ENCODE data around the gene DOCK11.
A peak's percentile ranks its signal among the peaks of the same experiment; 100 is the strongest.

Gene DOCK11

GRCh38 chrX:118552121-118552900, 56.7 kb downstream of the DOCK11 start:
- ChIA-PET POLR2A (no interaction called here), CTCF (no interaction called here)
- Histone ChIP-seq H3K27me3 (replicated peaks in 2 of 5; ENCODE audit: control insufficient read depth in 4 of 5, insufficient read depth in 5 of 5, low read length in 4 of 5) (no peaks in the 10 kb centered on the region), H3K27ac (ENCODE audit: insufficient read depth in 1 of 2, low read depth in 1 of 2, low read length in 2 of 2, poor library complexity in 1 of 2, severe bottlenecking in 2 of 2) (no peak overlapping the region), H3K9me3 (ENCODE audit: control extremely low read depth in 1 of 5, control insufficient read depth in 4 of 5, insufficient read depth in 2 of 5, low read depth in 1 of 5, low read length in 4 of 5) (no peaks in the 10 kb centered on the region), H3K36me3 (ENCODE audit: control insufficient read depth in 4 of 4, insufficient read depth in 4 of 4, low read length in 3 of 4) (peaks cover 3 to 38% (median 20%) of the 10 kb centered on the region in 4 experiments), H3K4me3 (ENCODE audit: control insufficient read depth in 1 of 7, extremely low read depth in 1 of 7, insufficient read depth in 4 of 7, low read depth in 2 of 7, low read length in 6 of 7) (no peak overlapping the region), H3K4me1 (ENCODE audit: control extremely low read depth in 1 of 4, control insufficient read depth in 4 of 4, insufficient read depth in 4 of 4, low read length in 3 of 4) (no peaks in the 10 kb centered on the region)
- WGBS (ENCODE audit: insufficient coverage): 80% methylated on average over 1 of the region's 8 CpGs
- DNase-seq: no peak

DNA sequence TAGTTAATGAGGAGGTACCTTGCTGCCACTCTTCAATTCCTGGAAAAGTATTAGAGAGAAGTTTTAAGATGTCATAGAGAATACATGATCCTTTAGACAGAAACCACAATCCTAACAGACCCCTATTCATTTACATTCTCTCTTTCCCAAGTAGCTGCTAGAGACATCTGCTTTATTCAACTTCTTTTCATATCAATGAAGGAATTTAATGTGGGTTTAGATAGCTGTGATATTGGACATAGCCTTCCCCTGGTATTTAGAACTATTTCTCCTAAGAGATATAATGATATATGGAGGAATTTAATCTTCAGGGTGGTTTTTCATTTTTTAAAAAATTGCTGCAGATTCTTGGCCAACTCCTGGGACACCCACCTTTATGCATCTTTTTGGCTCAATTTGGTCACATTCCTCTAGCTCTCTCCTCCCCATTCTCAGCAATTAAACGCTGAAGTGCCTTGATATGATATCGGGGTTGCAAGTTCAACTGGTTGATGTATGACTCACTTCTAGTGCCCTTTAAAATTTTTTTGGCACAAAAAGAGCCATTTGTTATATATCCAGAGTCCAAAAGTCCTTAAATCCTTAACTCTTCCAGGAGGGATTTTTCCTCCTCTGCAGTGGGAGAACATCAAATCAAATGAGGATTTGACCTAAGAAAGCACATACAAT, 57.6 kb downstream of the DOCK11 start:
- CTCF ChIA-PET: no interaction called here
- Histone ChIP-seq H3K4me3 (ENCODE audit: control insufficient read depth in 1 of 7, extremely low read depth in 1 of 7, insufficient read depth in 4 of 7, low read depth in 2 of 7, low read length in 6 of 7) (no peak overlapping the region), H3K36me3 (ENCODE audit: control insufficient read depth in 4 of 4, insufficient read depth in 4 of 4, low read length in 3 of 4) (peaks cover 3 to 33% (median 21%) of the 10 kb centered on the region in 4 experiments), H3K27me3 (replicated peaks in 2 of 5; ENCODE audit: control insufficient read depth in 4 of 5, insufficient read depth in 5 of 5, low read length in 4 of 5) (no peaks in the 10 kb centered on the region), H3K9me3 (ENCODE audit: control extremely low read depth in 1 of 5, control insufficient read depth in 4 of 5, insufficient read depth in 2 of 5, low read depth in 1 of 5, low read length in 4 of 5) (no peaks in the 10 kb centered on the region), H3K4me1 (ENCODE audit: control extremely low read depth in 1 of 4, control insufficient read depth in 4 of 4, insufficient read depth in 4 of 4, low read length in 3 of 4) (no peaks in the 10 kb centered on the region), H3K27ac (ENCODE audit: insufficient read depth in 1 of 2, low read depth in 1 of 2, low read length in 2 of 2, poor library complexity in 1 of 2, severe bottlenecking in 2 of 2) (no peak overlapping the region)
- no peak for DNase-seq
- POLR2A ChIA-PET: no interaction called here
- no CpG with 5 or more reads among the region's 2 CpGs for WGBS (ENCODE audit: insufficient coverage)

- no peak overlapping the region for H3K27ac ChIP-seq (ENCODE audit: insufficient read depth in 1 of 2, low read depth in 1 of 2, low read length in 2 of 2, poor library complexity in 1 of 2, severe bottlenecking in 2 of 2)
- WGBS (ENCODE audit: insufficient coverage): 100% methylated on average over 2 of the region's 2 CpGs
- no peaks in the 10 kb centered on the region for H3K9me3 ChIP-seq (ENCODE audit: control extremely low read depth in 1 of 5, control insufficient read depth in 4 of 5, insufficient read depth in 2 of 5, low read depth in 1 of 5, low read length in 4 of 5)
- DNase-seq: no peak
- ChIA-PET CTCF (no interaction called here), POLR2A (no interaction called here)
- H3K4me1 ChIP-seq (ENCODE audit: control extremely low read depth in 1 of 4, control insufficient read depth in 4 of 4, insufficient read depth in 4 of 4, low read length in 3 of 4): peaks cover 0 to 6% (median 3%) of the 10 kb centered on the region in 4 experiments
- H3K36me3 ChIP-seq (ENCODE audit: control insufficient read depth in 4 of 4, insufficient read depth in 4 of 4, low read length in 3 of 4): peaks cover 3 to 26% (median 16%) of the 10 kb centered on the region in 4 experiments
- no peaks in the 10 kb centered on the region for H3K27me3 ChIP-seq (replicated peaks in 2 of 5; ENCODE audit: control insufficient read depth in 4 of 5, insufficient read depth in 5 of 5, low read length in 4 of 5)
- no peak overlapping the region for H3K4me3 ChIP-seq (ENCODE audit: control insufficient read depth in 1 of 7, extremely low read depth in 1 of 7, insufficient read depth in 4 of 7, low read depth in 2 of 7, low read length in 6 of 7)
Observed at GRCh38 chrX:118554511-118554910, 58.9 kb downstream of the DOCK11 start.

DNA sequence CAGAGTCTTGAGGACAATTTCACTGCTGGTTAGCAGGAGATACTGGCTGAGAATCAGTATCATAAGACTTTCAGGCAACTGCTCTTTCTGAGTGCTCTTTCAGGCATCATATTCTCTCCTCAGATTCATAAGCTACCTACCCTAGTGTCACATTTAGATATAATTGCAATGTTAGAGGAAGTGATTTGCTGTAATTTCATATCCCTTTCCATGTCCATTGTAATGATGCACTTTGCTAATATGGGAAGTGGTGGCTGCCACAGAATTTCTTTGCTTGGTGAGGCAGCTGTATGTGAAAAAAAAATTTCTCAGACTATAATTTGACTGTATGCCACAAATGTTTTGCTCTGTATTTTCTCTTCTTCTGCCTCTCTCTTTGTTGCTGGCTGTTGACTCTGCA, 63.3 kb downstream of the DOCK11 start:
- ChIA-PET POLR2A (no interaction called here), CTCF (no interaction called here)
- peaks cover 2 to 23% (median 8%) of the 10 kb centered on the region in 4 experiments for H3K36me3 ChIP-seq (ENCODE audit: control insufficient read depth in 4 of 4, insufficient read depth in 4 of 4, low read length in 3 of 4)
- no peaks in the 10 kb centered on the region for H3K9me3 ChIP-seq (ENCODE audit: control extremely low read depth in 1 of 5, control insufficient read depth in 4 of 5, insufficient read depth in 2 of 5, low read depth in 1 of 5, low read length in 4 of 5)
- DNase-seq: peak in 2 of 3 donors; percentile 35 to 41
- H3K4me3 ChIP-seq (ENCODE audit: control insufficient read depth in 1 of 7, extremely low read depth in 1 of 7, insufficient read depth in 4 of 7, low read depth in 2 of 7, low read length in 6 of 7): no peak overlapping the region
- H3K4me1 ChIP-seq (ENCODE audit: control extremely low read depth in 1 of 4, control insufficient read depth in 4 of 4, insufficient read depth in 4 of 4, low read length in 3 of 4): peaks cover 0 to 14% (median 3%) of the 10 kb centered on the region in 4 experiments
- H3K27me3 ChIP-seq (replicated peaks in 2 of 5; ENCODE audit: control insufficient read depth in 4 of 5, insufficient read depth in 5 of 5, low read length in 4 of 5): no peaks in the 10 kb centered on the region
- peak overlapping the region in 1 of 2 experiments; percentile 32 for H3K27ac ChIP-seq (ENCODE audit: insufficient read depth in 1 of 2, low read depth in 1 of 2, low read length in 2 of 2, poor library complexity in 1 of 2, severe bottlenecking in 2 of 2)

- Histone ChIP-seq H3K27me3 (replicated peaks in 2 of 5; ENCODE audit: control insufficient read depth in 4 of 5, insufficient read depth in 5 of 5, low read length in 4 of 5) (no peaks in the 10 kb centered on the region), H3K36me3 (ENCODE audit: control insufficient read depth in 4 of 4, insufficient read depth in 4 of 4, low read length in 3 of 4) (peaks cover 2 to 19% (median 7%) of the 10 kb centered on the region in 4 experiments), H3K4me1 (ENCODE audit: control extremely low read depth in 1 of 4, control insufficient read depth in 4 of 4, insufficient read depth in 4 of 4, low read length in 3 of 4) (peaks cover 0 to 16% (median 3%) of the 10 kb centered on the region in 4 experiments), H3K9me3 (ENCODE audit: control extremely low read depth in 1 of 5, control insufficient read depth in 4 of 5, insufficient read depth in 2 of 5, low read depth in 1 of 5, low read length in 4 of 5) (no peaks in the 10 kb centered on the region), H3K4me3 (ENCODE audit: control insufficient read depth in 1 of 7, extremely low read depth in 1 of 7, insufficient read depth in 4 of 7, low read depth in 2 of 7, low read length in 6 of 7) (no peak overlapping the region), H3K27ac (ENCODE audit: insufficient read depth in 1 of 2, low read depth in 1 of 2, low read length in 2 of 2, poor library complexity in 1 of 2, severe bottlenecking in 2 of 2) (no peak overlapping the region)
- CTCF ChIA-PET: interaction anchor here (0.5 to 0.9 kb wide), 2 partner anchors 38 to 101 kb away, joined by 3 to 4 read pairs; no protein-coding TSS in a partner anchor
- no peak for DNase-seq
- 100% methylated on average over 1 of the region's 1 CpG for WGBS (ENCODE audit: insufficient coverage)
- POLR2A ChIA-PET: no interaction called here
Observed at GRCh38 chrX:118560489-118560888, 64.9 kb downstream of the DOCK11 start.

- Histone ChIP-seq H3K9me3 (ENCODE audit: control extremely low read depth in 1 of 5, control insufficient read depth in 4 of 5, insufficient read depth in 2 of 5, low read depth in 1 of 5, low read length in 4 of 5) (no peaks in the 10 kb centered on the region), H3K36me3 (ENCODE audit: control insufficient read depth in 4 of 4, insufficient read depth in 4 of 4, low read length in 3 of 4) (peaks cover 2 to 16% (median 10%) of the 10 kb centered on the region in 4 experiments), H3K4me3 (ENCODE audit: control insufficient read depth in 1 of 7, extremely low read depth in 1 of 7, insufficient read depth in 4 of 7, low read depth in 2 of 7, low read length in 6 of 7) (no peak overlapping the region), H3K4me1 (ENCODE audit: control extremely low read depth in 1 of 4, control insufficient read depth in 4 of 4, insufficient read depth in 4 of 4, low read length in 3 of 4) (peaks cover 0 to 22% (median 4%) of the 10 kb centered on the region in 4 experiments), H3K27me3 (replicated peaks in 2 of 5; ENCODE audit: control insufficient read depth in 4 of 5, insufficient read depth in 5 of 5, low read length in 4 of 5) (no peaks in the 10 kb centered on the region), H3K27ac (ENCODE audit: insufficient read depth in 1 of 2, low read depth in 1 of 2, low read length in 2 of 2, poor library complexity in 1 of 2, severe bottlenecking in 2 of 2) (peak overlapping the region in 1 of 2 experiments; percentile 59)
- ChIA-PET POLR2A (no interaction called here), CTCF (interaction anchor here (1.2 to 1.6 kb wide), 2 partner anchors 40 to 103 kb away, joined by 3 read pairs; no protein-coding TSS in a partner anchor)
- peak in 2 of 3 donors; percentile 33 to 42 for DNase-seq
- WGBS (ENCODE audit: insufficient coverage): 11% methylated on average over 4 of the region's 4 CpGs
Observed at GRCh38 chrX:118562582-118563164, 67.1 kb downstream of the DOCK11 start.

- no peaks in the 10 kb centered on the region for H3K9me3 ChIP-seq (ENCODE audit: control extremely low read depth in 1 of 5, control insufficient read depth in 4 of 5, insufficient read depth in 2 of 5, low read depth in 1 of 5, low read length in 4 of 5)
- ChIA-PET CTCF (no interaction called here), POLR2A (no interaction called here)
- peaks cover 0 to 22% (median 11%) of the 10 kb centered on the region in 4 experiments for H3K36me3 ChIP-seq (ENCODE audit: control insufficient read depth in 4 of 4, insufficient read depth in 4 of 4, low read length in 3 of 4)
- H3K4me1 ChIP-seq (ENCODE audit: control extremely low read depth in 1 of 4, control insufficient read depth in 4 of 4, insufficient read depth in 4 of 4, low read length in 3 of 4): peaks cover 0 to 16% (median 1%) of the 10 kb centered on the region in 4 experiments
- DNase-seq: no peak
- no peak overlapping the region for H3K27ac ChIP-seq (ENCODE audit: insufficient read depth in 1 of 2, low read depth in 1 of 2, low read length in 2 of 2, poor library complexity in 1 of 2, severe bottlenecking in 2 of 2)
- 83% methylated on average over 1 of the region's 1 CpG for WGBS (ENCODE audit: insufficient coverage)
- no peaks in the 10 kb centered on the region for H3K27me3 ChIP-seq (replicated peaks in 2 of 5; ENCODE audit: control insufficient read depth in 4 of 5, insufficient read depth in 5 of 5, low read length in 4 of 5)
- no peak overlapping the region for H3K4me3 ChIP-seq (ENCODE audit: control insufficient read depth in 1 of 7, extremely low read depth in 1 of 7, insufficient read depth in 4 of 7, low read depth in 2 of 7, low read length in 6 of 7)
Observed at GRCh38 chrX:118564498-118564897, 68.9 kb downstream of the DOCK11 start.

All from common myeloid progenitor, CD34-positive (primary cell).